A673 (cell line): ENCODE results near the gene IL1B. TPM values are rescaled to one million over a fixed set of nuclear protein-coding genes. Genes with fewer than 3 reads are reported as not detected.

Experiments
- BruUV-seq: library from RNA; stranded (reverse); fragments of 400-500 nt; replicated peaks from 2 replicates; lab custom pipeline; 2021; lab: Mats Ljungman, UMichigan
- CTCF ChIA-PET: fragments of 300-600 bp; sonication (Branson Sonifier 250); formaldehyde crosslinking; loops from one replicate; lab custom pipeline; 2022; ENCODE audit warnings: antibody characterized with exemption; lab: Charles Lee
- POLR2A ChIA-PET: fragments of 300-600 bp; sonication (Branson Sonifier 250); formaldehyde crosslinking; loops from one replicate; lab custom pipeline; 2022; ENCODE audit warnings: antibody characterized with exemption; ENCODE audit not compliant: low non-redundant PET; lab: Charles Lee
- DNase-seq: peaks from one replicate; pipeline ENCODE4 v3.0.0-alpha.2; 2015; ENCODE audit warnings: low spot score
- H3K27ac ChIP-seq: fragments of 200-600 bp; sonication (generic); 2 replicates; pipeline ENCODE4 v1.5.1; 2016; ENCODE audit warnings: mixed run types, low read depth, mild to moderate bottlenecking, mixed read lengths, antibody characterized with exemption, low read length; ENCODE audit not compliant: poor library complexity, severe bottlenecking
- H3K27me3 ChIP-seq: fragments of 200-600 bp; sonication (generic); replicated peaks from 2 replicates; pipeline ENCODE4 v1.6.1; 2017; ENCODE audit warnings: mixed run types, low read depth, mild to moderate bottlenecking, mixed read lengths, antibody characterized with exemption, low read length; ENCODE audit not compliant: insufficient read depth, poor library complexity
- H3K36me3 ChIP-seq: fragments of 200-600 bp; sonication (generic); 2 replicates; pipeline ENCODE4 v1.6.1; 2016; ENCODE audit warnings: mixed run types, mild to moderate bottlenecking, mixed read lengths, antibody characterized with exemption, low read length; ENCODE audit not compliant: insufficient read depth, poor library complexity, severe bottlenecking
- H3K4me1 ChIP-seq: fragments of 200-600 bp; sonication (generic); 2 replicates; pipeline ENCODE4 v1.6.1; 2017; ENCODE audit warnings: mixed run types, mild to moderate bottlenecking, mixed read lengths, antibody characterized with exemption, low read length; ENCODE audit not compliant: insufficient read depth, poor library complexity, severe bottlenecking
- H3K4me3 ChIP-seq: fragments of 200-600 bp; sonication (generic); 2 replicates; pipeline ENCODE4 v1.5.1; 2016; ENCODE audit warnings: low read depth, mixed run types, mild to moderate bottlenecking, mixed read lengths, low read length; ENCODE audit not compliant: poor library complexity, severe bottlenecking
- H3K9me3 ChIP-seq: fragments of 200-600 bp; sonication (generic); 2 replicates; pipeline ENCODE4 v1.6.1; 2016; ENCODE audit warnings: mixed run types, low read depth, mild to moderate bottlenecking, mixed read lengths, antibody characterized with exemption, low read length; ENCODE audit not compliant: poor library complexity, severe bottlenecking
- CTCF ChIP-seq: fragments of 300-800, 200-600 bp; sonication (generic); conservative IDR thresholded peaks from 2 replicates; pipeline ENCODE4 v1.5.1; 2017; ENCODE audit warnings: low read depth, mild to moderate bottlenecking, antibody characterized with exemption, low read length, moderate library complexity, mixed read lengths
- EZH2 ChIP-seq: fragments of 200-600 bp; sonication (generic); IDR thresholded peaks from 2 replicates; pipeline ENCODE4 v1.6.1; 2017; ENCODE audit warnings: borderline replicate concordance, low read depth, mild to moderate bottlenecking, mixed read lengths, antibody characterized with exemption, low read length; ENCODE audit not compliant: poor library complexity, severe bottlenecking
- intact Hi-C: fragments of 100-400 bp; cut with micrococcal nuclease; formaldehyde crosslinking; loops from one replicate; pipeline ENCODE4 v1.10.0; 2022; ENCODE audit not compliant: unreplicated experiment
- total RNA-seq: library from RNA; stranded (reverse); gene quantifications from 2 replicates; pipeline ENCODE4 v1.2.3, GENCODE V29; 2021

IL1B gene
- total RNA-seq, 1 experiment from 2014 or later, result 2.1 TPM

DNA sequence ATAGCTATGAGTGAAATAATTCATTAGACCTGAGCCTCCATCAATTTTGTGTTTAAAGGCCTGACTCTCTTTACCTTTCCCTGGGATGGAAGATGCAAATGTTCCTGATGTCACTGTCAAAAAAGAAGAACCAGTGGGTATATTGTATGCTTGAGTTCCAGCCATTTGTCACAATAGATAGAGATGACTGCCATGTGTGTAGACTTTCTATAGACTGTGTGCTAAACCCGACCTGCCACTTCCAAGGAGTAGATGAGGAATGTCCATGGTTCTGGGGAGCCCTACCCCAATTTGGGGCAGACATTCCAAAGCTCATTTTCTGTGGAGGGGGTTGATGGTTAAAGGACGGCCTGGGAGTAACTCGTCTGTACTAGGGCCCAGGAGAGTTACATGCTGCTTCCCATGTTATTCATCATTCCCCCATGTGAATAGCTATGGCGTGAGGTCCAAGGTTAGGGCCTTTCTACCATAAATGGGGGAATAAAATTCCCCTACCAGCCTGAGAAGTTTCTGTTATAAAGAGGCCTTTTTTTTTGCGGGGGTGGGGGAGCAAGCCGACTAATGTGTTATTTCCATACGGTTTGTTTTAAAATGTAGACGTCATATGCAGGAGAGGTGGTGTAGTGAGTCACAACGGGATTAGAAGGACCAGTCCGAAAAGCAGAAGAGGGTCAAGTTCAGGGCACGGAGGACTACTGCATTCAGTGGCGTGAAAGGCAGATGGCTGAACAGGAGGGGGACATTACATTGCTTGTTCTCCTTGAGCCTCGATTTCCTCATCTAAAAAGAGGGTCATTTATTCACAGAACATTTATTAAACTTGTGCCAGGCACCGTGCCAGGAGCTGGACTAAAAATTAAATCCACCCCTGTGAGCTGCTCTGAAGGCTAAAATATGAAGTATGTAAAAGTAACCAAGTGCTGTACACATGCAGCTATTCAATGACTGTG is 24.0 kb downstream of the IL1B start:
- ChIA-PET POLR2A (interaction anchor here (0.6 kb wide), 1 partner anchor 149 kb away, joined by 3 read pairs; no protein-coding TSS in a partner anchor), CTCF (no interaction called here)
- Histone ChIP-seq H3K9me3 (peaks cover 1% of the 10 kb centered on the region), H3K4me3 (no peak overlapping the region), H3K36me3 (no peaks in the 10 kb centered on the region), H3K4me1 (peaks cover 30% of the 10 kb centered on the region), H3K27ac (peak overlapping the region; percentile 62), H3K27me3 (no peaks in the 10 kb centered on the region)
- TF ChIP-seq EZH2 (no peak), CTCF (no peak)
- intact Hi-C loops, result no loop called here
- no peak for DNase-seq
- TSS peak; percentile 81 for BruUV-seq

DNA sequence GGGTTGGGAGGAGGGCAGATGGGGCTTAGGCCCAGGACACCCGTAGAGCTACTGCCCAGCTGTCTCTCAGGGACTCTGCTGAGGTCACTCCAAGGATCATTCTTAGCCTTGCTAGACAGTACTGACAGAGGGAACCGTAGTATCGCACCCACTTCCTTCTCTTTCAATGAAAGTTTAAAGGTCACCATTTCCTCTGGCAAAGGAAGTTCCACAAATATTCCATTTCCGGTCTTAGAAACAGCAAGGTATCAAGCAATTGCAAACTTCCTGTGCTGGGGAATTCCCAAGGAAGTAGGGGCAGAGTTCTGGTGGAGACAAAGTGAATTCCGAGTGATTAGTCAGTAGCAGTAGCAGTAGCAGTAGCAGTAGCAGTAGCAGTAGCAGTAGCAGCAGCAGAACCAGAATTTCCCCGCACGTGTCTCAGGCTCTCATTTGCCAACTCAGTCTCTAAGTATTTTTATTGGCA is 24.7 kb downstream of the IL1B start:
- BruUV-seq, result no TSS peak
- H3K4me1 ChIP-seq, result peaks cover 30% of the 10 kb centered on the region
- TF ChIP-seq EZH2, result no peak
- no peak for TF ChIP-seq CTCF
- peak; percentile 91 for DNase-seq
- no peaks in the 10 kb centered on the region for H3K36me3 ChIP-seq
- no peak overlapping the region for H3K4me3 ChIP-seq
- POLR2A ChIA-PET, result interaction anchor here (0.6 kb wide), 1 partner anchor 150 kb away, joined by 3 read pairs; no protein-coding TSS in a partner anchor
- H3K9me3 ChIP-seq, result peaks cover 8% of the 10 kb centered on the region
- no peaks in the 10 kb centered on the region for H3K27me3 ChIP-seq
- intact Hi-C loops, result no loop called here
- peak overlapping the region; percentile 62 for H3K27ac ChIP-seq
- CTCF ChIA-PET, result no interaction called here

DNA sequence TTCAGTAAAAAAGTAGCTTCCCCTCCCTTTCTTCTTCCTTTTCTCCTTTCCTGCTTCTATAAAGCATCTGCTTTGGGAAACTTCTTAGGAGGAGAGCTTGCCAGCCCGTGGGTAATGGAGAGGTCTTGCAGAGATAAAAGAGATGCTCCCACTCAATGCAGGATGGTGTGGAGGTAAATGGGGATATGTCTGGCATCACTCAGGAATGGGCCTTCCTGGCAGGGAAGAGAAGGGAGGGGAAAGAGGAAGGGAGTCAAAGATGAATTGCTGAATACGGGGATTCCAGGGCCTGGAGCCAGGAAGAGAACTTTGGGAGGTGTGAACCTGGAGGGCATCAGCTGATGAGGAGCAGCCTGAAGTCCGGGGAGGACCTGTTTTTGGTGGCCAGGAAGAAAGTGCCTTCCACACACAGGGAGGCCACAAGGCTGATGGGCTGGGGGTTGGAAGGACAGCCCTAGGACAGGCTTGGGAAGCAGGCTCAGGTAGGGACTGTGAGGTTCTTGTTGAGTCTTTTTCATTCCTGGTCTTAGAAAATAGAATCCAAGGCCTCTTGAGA is 25.2 kb downstream of the IL1B start:
- Histone ChIP-seq H3K27me3 (no peaks in the 10 kb centered on the region), H3K4me1 (peaks cover 30% of the 10 kb centered on the region), H3K4me3 (no peak overlapping the region), H3K36me3 (no peaks in the 10 kb centered on the region), H3K9me3 (peaks cover 11% of the 10 kb centered on the region), H3K27ac (peak overlapping the region; percentile 51)
- ChIA-PET CTCF (no interaction called here), POLR2A (interaction anchor here (0.6 kb wide), 1 partner anchor 50 kb away, joined by 3 read pairs; no protein-coding TSS in a partner anchor)
- no peak for TF ChIP-seq CTCF
- TF ChIP-seq EZH2, result no peak
- intact Hi-C loops, result no loop called here
- peak; percentile 40 for DNase-seq
- BruUV-seq, result no TSS peak
